Activated gamma-delta T cell (primary cell): Measurements from ENCODE around the gene GSDME.
"Not testable (repeated sequence)": the region's sequence is repeated elsewhere in the genome, so short reads cannot be mapped to it uniquely, and the experiment has no call there.

Experiments used
- DNase-seq: peaks from one replicate; lab custom pipeline; 2025; lab: John Stamatoyannopoulos, UW

Gene GSDME

DNA sequence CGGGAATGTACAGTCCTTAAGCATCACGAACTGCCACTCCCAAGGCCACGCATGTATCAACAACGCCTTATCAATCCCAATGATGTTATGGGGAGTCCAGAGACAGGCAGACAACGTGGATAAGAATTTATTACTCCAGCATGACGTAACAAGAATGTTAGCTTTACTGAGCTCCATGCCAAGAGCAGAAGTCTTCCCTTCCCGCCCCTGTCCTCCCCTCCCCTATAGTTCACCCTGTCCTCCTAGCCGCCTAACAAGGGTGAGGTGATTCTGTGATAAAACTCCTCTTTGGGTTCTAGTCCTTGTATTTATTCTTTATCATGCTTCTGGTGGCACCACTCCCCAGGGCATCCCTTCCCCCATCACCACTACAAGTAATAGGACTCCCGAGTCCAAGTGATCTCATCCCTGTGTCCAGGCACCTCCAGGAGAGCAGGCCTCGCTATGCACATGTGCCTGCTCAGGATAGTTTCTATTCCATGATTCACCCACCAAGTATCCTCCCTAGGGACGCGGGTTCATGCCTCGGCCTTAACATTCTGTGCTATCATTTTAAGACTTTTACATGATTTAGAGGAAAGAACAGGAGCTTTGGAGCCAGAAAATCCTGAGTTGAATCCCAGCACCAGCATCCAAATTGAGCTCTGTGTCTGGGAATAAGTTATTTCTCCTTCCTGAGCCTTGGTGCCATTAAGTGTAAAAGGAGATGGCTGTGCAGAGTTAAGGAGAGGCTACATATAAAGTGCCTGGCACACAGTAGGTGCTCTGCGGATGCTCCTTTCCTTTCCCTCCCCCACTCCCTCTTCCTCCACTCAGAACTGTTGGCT lies 15.4 kb downstream of the GSDME start:
- DNase-seq, result no peak

- no peak for DNase-seq
Measured at GRCh38 chr7:24740871-24741270, 16.4 kb downstream of the GSDME start.

GRCh38 chr7:24739306-24739705 lies 18.0 kb downstream of the GSDME start:
- no peak for DNase-seq

DNA sequence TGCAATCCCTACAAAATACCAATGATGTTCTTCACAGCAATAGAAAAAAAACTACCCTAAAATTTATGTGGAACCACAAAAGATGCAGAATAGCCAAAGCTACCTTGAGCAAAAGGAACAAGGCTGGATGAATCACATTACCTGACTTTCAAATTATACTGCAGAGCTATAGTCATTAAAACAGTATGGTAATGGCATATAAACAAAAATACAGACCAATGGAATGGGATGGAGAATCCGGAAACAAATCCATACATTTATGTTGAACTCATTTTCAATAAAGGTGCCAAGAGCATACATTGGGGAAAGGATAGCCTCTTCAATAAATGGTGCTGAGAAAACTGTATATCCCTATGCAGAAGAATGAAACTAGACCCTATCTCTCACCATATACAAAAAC lies 18.7 kb downstream of the GSDME start:
- DNase-seq, result no peak

DNA sequence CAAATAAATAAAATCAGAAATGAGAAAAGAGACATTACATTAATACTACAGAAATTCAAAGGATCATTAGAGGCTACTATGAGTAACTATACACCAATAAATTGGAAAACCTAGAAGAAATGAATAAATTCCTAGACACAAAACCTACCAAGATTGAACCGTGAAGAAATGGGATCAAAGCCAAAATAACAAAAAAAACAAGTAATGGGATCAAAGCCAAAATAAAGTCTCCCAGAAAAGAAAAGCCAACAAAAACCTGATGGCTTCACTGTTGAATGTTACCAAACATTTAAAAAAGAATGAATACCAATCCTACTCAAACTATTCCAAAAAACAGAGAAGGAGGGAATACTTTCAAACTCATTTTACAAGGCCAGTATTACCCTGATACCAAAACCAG lies 20.0 kb downstream of the GSDME start:
- DNase-seq, result no peak

GRCh38 chr7:24735594-24735993 lies 21.7 kb downstream of the GSDME start:
- DNase-seq, result not testable (repeated sequence)

DNA sequence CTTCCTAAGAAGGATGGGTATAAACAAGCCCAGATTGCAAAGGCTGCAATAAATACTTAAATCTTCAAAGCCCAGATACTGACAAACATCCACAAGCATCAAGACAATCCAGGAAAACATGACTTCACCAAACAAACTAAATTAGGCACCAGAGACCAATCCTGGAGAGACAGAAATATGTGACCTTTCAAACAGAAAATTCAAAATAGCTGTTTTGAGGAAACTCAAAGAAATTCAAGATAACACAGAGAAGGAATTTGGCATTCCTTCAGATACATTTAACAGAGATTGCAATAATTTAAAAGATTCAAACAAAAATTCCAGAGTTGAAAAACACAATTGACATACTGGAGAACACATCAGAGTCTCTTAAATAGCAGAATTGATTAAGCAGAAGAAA lies 23.0 kb downstream of the GSDME start:
- DNase-seq, result no peak

DNA sequence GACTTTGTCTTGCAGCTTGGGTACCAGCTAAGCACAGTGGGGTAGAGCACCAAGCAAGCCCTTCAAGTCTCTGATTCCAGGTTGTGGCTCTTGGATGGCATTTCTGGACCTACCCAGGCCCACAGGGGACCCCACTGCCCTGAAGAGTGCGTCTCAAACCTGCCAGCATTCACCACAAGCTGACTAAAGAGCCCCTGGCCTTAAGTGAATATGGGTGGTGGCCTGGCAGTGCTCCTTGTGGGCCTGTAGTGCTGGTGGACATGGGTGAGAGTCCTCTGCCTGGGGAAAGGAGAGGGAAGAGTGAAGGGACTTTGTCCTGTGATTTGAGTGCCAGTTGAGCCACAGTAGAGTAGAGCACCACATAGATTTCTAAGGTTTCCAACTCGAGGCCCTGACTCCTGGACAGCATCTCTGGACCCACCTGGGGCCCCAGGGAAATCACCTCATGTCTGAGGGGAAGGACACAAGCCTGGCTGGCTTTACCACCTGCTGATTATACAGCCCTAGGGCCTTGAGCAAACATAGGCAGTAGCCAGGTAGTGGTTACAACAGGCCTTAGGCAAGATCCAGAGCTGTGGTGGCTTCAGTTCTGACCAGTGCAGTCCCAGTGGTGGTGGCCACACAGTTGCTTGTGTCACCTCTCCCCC lies 23.7 kb downstream of the GSDME start:
- DNase-seq, result no peak

DNA sequence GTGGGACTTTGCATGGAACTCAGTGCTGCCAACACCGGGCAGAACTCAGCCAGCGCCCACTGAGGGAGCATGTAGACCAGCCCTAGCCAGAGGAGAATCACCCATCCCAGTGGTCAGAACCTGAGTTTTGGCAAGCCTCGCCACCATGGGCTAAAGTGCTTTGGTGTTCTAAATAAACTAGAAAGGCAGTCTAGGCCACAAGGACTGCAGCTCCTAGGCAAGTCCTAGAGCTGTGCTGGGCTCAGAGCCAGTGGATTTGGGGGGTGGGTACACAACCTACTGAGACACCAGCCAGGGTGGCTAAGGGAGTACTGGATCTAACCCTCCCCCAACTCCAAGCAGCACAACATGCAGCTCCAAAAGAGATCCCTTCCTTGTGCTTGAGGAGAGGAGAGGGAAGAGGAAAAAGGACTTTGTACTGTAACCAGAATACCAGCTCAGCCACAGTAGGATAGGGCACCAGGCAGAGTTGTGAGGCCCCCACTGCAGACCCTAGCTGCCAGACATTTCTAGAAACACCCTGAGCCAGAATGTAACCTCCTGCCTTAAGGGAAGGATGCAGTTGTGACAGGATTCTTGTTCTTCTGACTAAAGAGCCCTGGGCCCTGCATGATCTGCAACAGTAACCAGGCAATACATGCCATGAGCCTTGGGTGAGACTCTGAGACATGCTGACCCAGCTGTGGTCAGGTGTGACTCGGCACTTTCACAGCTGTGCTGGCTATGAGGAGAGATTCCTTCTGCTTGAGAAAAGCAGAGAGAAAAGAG lies 24.4 kb downstream of the GSDME start:
- no peak for DNase-seq

DNA sequence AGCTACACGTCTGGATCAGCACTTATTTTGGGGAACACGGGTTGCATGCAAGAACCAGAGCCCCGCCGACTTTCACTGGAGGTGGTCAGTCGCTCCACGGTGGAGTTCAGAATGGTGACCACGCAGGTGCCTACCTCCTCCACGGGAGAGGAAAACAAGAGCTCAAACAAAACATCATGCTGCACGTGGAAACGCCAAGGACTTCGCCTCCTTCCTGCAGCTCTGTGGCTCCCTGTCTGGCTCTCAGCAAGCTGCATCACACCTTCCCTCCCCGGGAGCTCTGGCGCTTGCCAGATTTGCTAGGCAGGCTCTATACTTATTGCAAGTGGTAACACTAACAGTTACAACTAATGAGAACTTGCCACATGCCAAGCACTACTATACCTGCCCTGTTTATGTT lies 26.0 kb downstream of the GSDME start:
- DNase-seq, result no peak

DNA sequence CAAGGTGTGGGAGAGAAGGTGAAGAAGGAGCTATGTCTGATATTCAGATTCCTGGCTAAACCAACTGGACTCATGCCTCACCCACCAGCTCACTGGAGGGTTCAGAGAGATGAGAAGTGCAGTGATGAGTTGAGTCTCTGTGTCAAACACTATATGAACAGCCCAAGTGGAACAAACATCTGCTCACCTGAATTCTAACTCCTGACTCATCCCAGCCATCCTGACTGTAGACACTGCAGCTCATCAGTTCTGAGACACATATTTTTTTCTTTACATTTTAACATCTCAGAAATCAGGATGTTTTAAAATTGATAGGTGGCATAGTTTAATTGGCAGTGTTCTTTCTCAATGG lies 27.3 kb downstream of the GSDME start:
- no peak for DNase-seq

GRCh38 chr7:24729365-24730017 lies 27.8 kb downstream of the GSDME start:
- DNase-seq, result no peak

- no peak for DNase-seq
Measured at GRCh38 chr7:24728503-24729364, 28.5 kb downstream of the GSDME start.

DNA sequence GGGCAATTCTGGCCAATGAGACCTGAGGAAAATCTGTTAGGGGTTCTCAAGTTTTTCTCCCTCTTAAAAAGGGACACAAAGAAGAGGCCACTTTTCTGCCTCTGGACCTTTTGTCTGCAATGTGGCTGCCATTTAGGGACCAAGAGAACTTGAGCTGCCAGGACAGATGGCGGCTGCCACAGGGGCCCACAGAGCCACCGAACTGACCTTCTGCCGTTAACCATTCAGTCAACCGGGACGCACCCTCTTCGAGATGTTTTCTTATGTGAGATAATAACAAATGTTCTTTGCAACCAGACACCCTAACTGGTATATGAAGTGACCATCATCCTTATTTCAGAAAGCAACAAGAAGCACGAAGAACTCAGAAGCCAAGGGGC lies 29.2 kb downstream of the GSDME start:
- no peak for DNase-seq

- no peak for DNase-seq
Measured at GRCh38 chr7:24727154-24728120, 29.8 kb downstream of the GSDME start.

- DNase-seq, result no peak
Measured at GRCh38 chr7:24725554-24726241, 31.6 kb downstream of the GSDME start.

- no peak for DNase-seq
Measured at GRCh38 chr7:24724451-24725190, 32.6 kb downstream of the GSDME start.

- DNase-seq, result no peak
Measured at GRCh38 chr7:24723178-24723530, 34.1 kb downstream of the GSDME start.
